ENCODE measurements around the gene SLC43A1.

The SLC43A1 gene

GRCh38 chr11:57463671-57464538, 51.6 kb downstream of the SLC43A1 start:
- DNase-seq (ENCODE audit: low read depth) = no peak
- Histone ChIP-seq H3K9ac (ENCODE audit: low read length) (no peak overlapping the region), H3K4me3 (ENCODE audit: low read length) (no peak overlapping the region), H3K27me3 (replicated peaks; ENCODE audit: control insufficient read depth, insufficient read depth, low read length) (peaks cover 8% of the 10 kb centered on the region), H3K36me3 (ENCODE audit: control insufficient read depth, insufficient read depth, low read length, severe bottlenecking) (no peaks in the 10 kb centered on the region), H3K9me3 (ENCODE audit: control insufficient read depth, low read length) (no peaks in the 10 kb centered on the region), H3K4me1 (ENCODE audit: control insufficient read depth, insufficient read depth, low read length) (peaks cover 10% of the 10 kb centered on the region)

- Histone ChIP-seq H3K36me3 (ENCODE audit: control insufficient read depth, insufficient read depth, low read length, severe bottlenecking) (no peaks in the 10 kb centered on the region), H3K4me1 (ENCODE audit: control insufficient read depth, insufficient read depth, low read length) (peaks cover 13% of the 10 kb centered on the region), H3K9me3 (ENCODE audit: control insufficient read depth, low read length) (no peaks in the 10 kb centered on the region), H3K4me3 (ENCODE audit: low read length) (no peak overlapping the region), H3K27me3 (replicated peaks; ENCODE audit: control insufficient read depth, insufficient read depth, low read length) (peaks cover 10% of the 10 kb centered on the region), H3K9ac (ENCODE audit: low read length) (no peak overlapping the region)
- DNase-seq (ENCODE audit: low read depth) = no peak
Measured at GRCh38 chr11:57462597-57462996, 52.9 kb downstream of the SLC43A1 start.

DNA sequence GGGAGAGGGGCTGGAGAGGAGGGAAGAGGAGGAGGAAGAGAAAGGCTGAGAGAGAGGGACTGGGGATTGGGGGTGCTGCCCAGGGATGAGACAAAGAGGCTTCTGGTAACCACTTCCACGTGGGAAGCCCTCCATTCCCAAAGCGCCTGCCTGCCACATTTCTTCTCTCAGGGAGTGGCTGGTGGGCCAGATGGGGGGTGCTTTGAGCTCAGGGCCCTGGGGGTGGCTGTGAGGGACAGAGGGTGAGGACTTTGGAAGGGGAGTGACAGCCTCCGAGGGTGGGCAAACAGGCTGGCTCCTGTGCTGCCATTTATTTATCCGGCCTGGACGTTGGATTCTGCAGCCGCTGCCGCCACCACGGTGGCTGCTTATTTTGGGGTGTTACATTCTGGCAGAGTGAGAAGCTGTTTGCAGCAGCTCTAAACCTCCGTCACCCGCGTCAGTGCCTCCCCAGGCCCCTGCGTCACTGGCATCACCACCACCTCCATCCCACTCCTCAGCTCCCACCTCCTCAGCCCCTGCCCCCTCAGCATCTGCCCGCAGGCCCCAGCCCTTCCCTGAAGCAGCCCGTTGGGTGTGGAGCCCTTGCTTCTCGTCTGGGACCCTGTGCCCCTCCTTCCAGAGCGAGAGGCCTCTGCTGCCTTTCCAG, 53.5 kb downstream of the SLC43A1 start:
- no peak overlapping the region for H3K4me3 ChIP-seq (ENCODE audit: low read length)
- peaks cover 13% of the 10 kb centered on the region for H3K4me1 ChIP-seq (ENCODE audit: control insufficient read depth, insufficient read depth, low read length)
- H3K9ac ChIP-seq (ENCODE audit: low read length) = no peak overlapping the region
- no peak for DNase-seq (ENCODE audit: low read depth)
- peaks cover 10% of the 10 kb centered on the region for H3K27me3 ChIP-seq (replicated peaks; ENCODE audit: control insufficient read depth, insufficient read depth, low read length)
- no peaks in the 10 kb centered on the region for H3K9me3 ChIP-seq (ENCODE audit: control insufficient read depth, low read length)
- no peaks in the 10 kb centered on the region for H3K36me3 ChIP-seq (ENCODE audit: control insufficient read depth, insufficient read depth, low read length, severe bottlenecking)

- DNase-seq (ENCODE audit: low read depth) = no peak
Measured at GRCh38 chr11:57460758-57461749, 54.4 kb downstream of the SLC43A1 start.

DNA sequence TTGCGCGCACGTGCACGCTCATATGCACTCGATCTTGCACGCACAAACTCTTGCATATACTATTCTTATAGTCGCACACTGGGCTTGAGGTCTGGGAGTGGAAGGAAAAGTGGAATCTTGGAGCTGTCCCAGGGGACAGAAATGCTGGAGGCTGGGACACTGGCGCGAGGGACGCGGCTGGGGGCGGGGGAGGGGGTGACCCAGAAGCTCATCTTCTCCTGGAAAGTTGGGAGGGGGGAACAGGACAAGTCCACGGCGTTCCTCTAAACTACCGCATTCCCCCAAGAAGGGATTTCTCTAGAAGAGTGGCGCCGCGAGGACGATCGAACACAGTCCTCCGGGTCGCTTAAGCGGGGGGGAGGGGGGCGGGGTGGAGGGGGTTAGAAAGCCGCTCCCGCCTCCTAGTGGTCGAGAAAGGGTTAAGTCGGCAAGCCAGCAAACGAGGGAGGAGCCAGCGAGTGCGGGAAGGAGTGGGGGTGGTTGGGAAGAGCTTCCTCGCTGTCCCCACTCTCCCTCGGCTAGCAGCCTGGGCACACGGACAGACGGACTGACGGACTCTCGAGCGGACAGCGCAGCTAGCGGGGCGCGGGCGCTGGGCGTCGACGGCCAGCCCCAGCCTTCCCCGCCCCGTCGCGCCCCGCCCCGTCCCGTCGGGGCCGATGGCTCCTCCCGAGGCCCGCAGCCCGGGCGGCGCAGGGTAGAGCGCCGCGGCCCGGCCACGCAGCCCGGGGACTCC, 55.3 kb downstream of the SLC43A1 start, which contains the start of gene RTN4RL2:
RTN4RL2 (plus strand) TSS at position 507 of the 736 bp plus-strand sequence. CDS start 338 bp downstream, outside the sequence.
- Histone ChIP-seq H3K4me3 (ENCODE audit: low read length) (peak within 1 kb of the TSS; percentile 72), H3K36me3 (ENCODE audit: control insufficient read depth, insufficient read depth, low read length, severe bottlenecking) (no peaks in the 10 kb centered on the region), H3K9me3 (ENCODE audit: control insufficient read depth, low read length) (no peaks in the 10 kb centered on the region), H3K9ac (ENCODE audit: low read length) (no peak within 1 kb of the TSS), H3K4me1 (ENCODE audit: control insufficient read depth, insufficient read depth, low read length) (peaks cover 13% of the 10 kb centered on the region), H3K27me3 (replicated peaks; ENCODE audit: control insufficient read depth, insufficient read depth, low read length) (peaks cover 10% of the 10 kb centered on the region)
- peak; percentile 57 for DNase-seq (ENCODE audit: low read depth)

More at GRCh38 chr11:57460758-57461749, 54.4 kb downstream of the SLC43A1 start:
- Histone ChIP-seq H3K4me3 (ENCODE audit: low read length) (peak overlapping the region; percentile 64), H3K9me3 (ENCODE audit: control insufficient read depth, low read length) (no peaks in the 10 kb centered on the region), H3K9ac (ENCODE audit: low read length) (no peak overlapping the region), H3K36me3 (ENCODE audit: control insufficient read depth, insufficient read depth, low read length, severe bottlenecking) (no peaks in the 10 kb centered on the region), H3K4me1 (ENCODE audit: control insufficient read depth, insufficient read depth, low read length) (peaks cover 13% of the 10 kb centered on the region), H3K27me3 (replicated peaks; ENCODE audit: control insufficient read depth, insufficient read depth, low read length) (peaks cover 10% of the 10 kb centered on the region)

DNA sequence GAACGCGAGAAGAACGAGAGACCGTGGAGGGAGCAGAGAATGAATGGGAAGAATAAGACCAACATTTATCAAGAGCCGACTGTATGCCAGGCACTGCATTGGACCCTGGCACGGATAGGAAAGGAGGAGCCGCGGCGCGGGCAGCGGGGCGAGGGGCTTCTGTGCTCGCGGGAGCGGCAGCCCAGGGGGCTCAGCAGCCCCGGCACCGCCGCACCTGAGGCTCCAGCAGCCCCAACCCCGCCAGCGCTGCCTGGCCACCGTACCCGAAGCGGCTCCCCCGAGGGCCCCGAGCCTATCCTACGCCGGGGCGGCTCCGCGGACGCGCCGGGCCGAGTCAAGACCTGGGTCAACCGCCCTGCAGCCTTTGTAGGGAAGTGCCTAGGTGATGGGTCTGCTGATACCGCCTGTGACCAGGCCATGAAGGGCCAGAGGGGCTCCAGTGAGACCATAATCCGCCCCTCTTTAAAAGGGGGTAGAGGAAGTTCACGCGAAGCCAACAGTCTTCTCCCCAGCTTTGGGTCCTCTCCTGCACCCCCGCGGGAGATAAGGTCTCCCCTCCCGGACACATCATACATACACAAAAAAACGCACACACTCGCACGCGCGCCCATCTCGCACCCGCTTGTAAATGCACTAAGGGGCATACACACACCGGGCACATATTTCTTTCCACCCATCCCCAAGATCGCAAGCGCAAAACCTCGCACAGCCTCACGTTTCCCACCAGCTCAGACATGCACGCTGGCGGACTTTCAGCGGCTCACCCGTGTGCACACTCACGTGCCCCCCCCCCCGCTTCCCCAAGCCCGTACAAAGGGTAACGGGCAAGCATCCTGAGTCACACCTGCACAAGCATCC, 56.1 kb downstream of the SLC43A1 start:
- no peaks in the 10 kb centered on the region for H3K36me3 ChIP-seq (ENCODE audit: control insufficient read depth, insufficient read depth, low read length, severe bottlenecking)
- no peak for DNase-seq (ENCODE audit: low read depth)
- peaks cover 13% of the 10 kb centered on the region for H3K4me1 ChIP-seq (ENCODE audit: control insufficient read depth, insufficient read depth, low read length)
- H3K9ac ChIP-seq (ENCODE audit: low read length) = peak overlapping the region; percentile 26
- H3K4me3 ChIP-seq (ENCODE audit: low read length) = peak overlapping the region; percentile 72
- peaks cover 10% of the 10 kb centered on the region for H3K27me3 ChIP-seq (replicated peaks; ENCODE audit: control insufficient read depth, insufficient read depth, low read length)
- H3K9me3 ChIP-seq (ENCODE audit: control insufficient read depth, low read length) = no peaks in the 10 kb centered on the region

GRCh38 chr11:57458410-57459163, 56.9 kb downstream of the SLC43A1 start:
- Histone ChIP-seq H3K36me3 (ENCODE audit: control insufficient read depth, insufficient read depth, low read length, severe bottlenecking) (no peaks in the 10 kb centered on the region), H3K9ac (ENCODE audit: low read length) (peak overlapping the region; percentile 26), H3K4me3 (ENCODE audit: low read length) (peak overlapping the region; percentile 72), H3K27me3 (replicated peaks; ENCODE audit: control insufficient read depth, insufficient read depth, low read length) (peaks cover 10% of the 10 kb centered on the region), H3K9me3 (ENCODE audit: control insufficient read depth, low read length) (no peaks in the 10 kb centered on the region), H3K4me1 (ENCODE audit: control insufficient read depth, insufficient read depth, low read length) (peaks cover 13% of the 10 kb centered on the region)
- DNase-seq (ENCODE audit: low read depth) = peak; percentile 71

DNA sequence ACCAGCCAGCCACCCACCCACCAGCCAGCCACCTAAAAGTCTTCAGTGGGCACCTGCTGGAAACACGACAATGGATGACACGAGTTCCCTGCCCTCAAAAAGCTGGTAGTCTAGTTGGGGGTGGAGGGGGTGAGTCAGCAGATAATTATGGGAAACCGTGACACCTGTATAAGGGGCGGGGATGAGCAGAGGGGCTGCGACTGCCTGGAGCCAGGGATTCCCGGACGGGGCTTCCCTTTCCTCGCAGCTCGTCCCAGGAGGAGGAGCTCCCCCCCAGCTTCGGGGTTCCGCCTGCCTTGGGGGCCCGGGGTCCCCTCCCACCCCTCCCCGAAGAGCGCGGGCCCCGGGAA, 57.5 kb downstream of the SLC43A1 start:
- H3K27me3 ChIP-seq (replicated peaks; ENCODE audit: control insufficient read depth, insufficient read depth, low read length) = peaks cover 10% of the 10 kb centered on the region
- H3K36me3 ChIP-seq (ENCODE audit: control insufficient read depth, insufficient read depth, low read length, severe bottlenecking) = no peaks in the 10 kb centered on the region
- no peak for DNase-seq (ENCODE audit: low read depth)
- no peak overlapping the region for H3K9ac ChIP-seq (ENCODE audit: low read length)
- H3K4me1 ChIP-seq (ENCODE audit: control insufficient read depth, insufficient read depth, low read length) = peaks cover 13% of the 10 kb centered on the region
- H3K4me3 ChIP-seq (ENCODE audit: low read length) = no peak overlapping the region
- H3K9me3 ChIP-seq (ENCODE audit: control insufficient read depth, low read length) = no peaks in the 10 kb centered on the region

- Histone ChIP-seq H3K4me1 (ENCODE audit: control insufficient read depth, insufficient read depth, low read length) (peaks cover 13% of the 10 kb centered on the region), H3K9me3 (ENCODE audit: control insufficient read depth, low read length) (no peaks in the 10 kb centered on the region), H3K27me3 (replicated peaks; ENCODE audit: control insufficient read depth, insufficient read depth, low read length) (peaks cover 10% of the 10 kb centered on the region), H3K9ac (ENCODE audit: low read length) (peak overlapping the region; percentile 7), H3K36me3 (ENCODE audit: control insufficient read depth, insufficient read depth, low read length, severe bottlenecking) (no peaks in the 10 kb centered on the region), H3K4me3 (ENCODE audit: low read length) (no peak overlapping the region)
- DNase-seq (ENCODE audit: low read depth) = no peak
Measured at GRCh38 chr11:57457643-57458023, 57.9 kb downstream of the SLC43A1 start.
